ENCODE data around the gene C13orf46.
"Not testable (repeated sequence)": the region's sequence is repeated elsewhere in the genome, so short reads cannot be mapped to it uniquely, and the experiment has no call there.

Gene C13orf46

GRCh38 chr13:113973218-113974164 is at the start of gene C13orf46:
C13orf46 (minus strand) TSS chr13:113974076; CDS start chr13:113973997, 79 bp downstream.
- DNase-seq (ENCODE audit: low spot score) = no peak

- no peak for DNase-seq (ENCODE audit: low spot score)
These were observed 49.0 kb upstream of the C13orf46 start for GRCh38 chr13:114022876-114023275.

- DNase-seq (ENCODE audit: low spot score) = no peak
These were observed 48.4 kb upstream of the C13orf46 start for GRCh38 chr13:114022309-114022669.

- DNase-seq (ENCODE audit: low spot score) = no peak
These were observed 47.8 kb upstream of the C13orf46 start for GRCh38 chr13:114021464-114022308.

- DNase-seq (ENCODE audit: low spot score) = no peak
These were observed 47.0 kb upstream of the C13orf46 start for GRCh38 chr13:114020750-114021463.

- DNase-seq (ENCODE audit: low spot score) = not testable (repeated sequence)
These were observed 46.3 kb upstream of the C13orf46 start for GRCh38 chr13:114020134-114020533.

GRCh38 chr13:114019367-114019766 is 45.5 kb upstream of the C13orf46 start:
- DNase-seq (ENCODE audit: low spot score) = peak; percentile 86

- no peak for DNase-seq (ENCODE audit: low spot score)
These were observed 44.7 kb upstream of the C13orf46 start for GRCh38 chr13:114018461-114019055.

- DNase-seq (ENCODE audit: low spot score) = no peak
These were observed 44.1 kb upstream of the C13orf46 start for GRCh38 chr13:114017966-114018365.

- DNase-seq (ENCODE audit: low spot score) = peak; percentile 74
These were observed 43.3 kb upstream of the C13orf46 start for GRCh38 chr13:114017028-114017630.

- DNase-seq (ENCODE audit: low spot score) = no peak
These were observed 42.6 kb upstream of the C13orf46 start for GRCh38 chr13:114016321-114017027.

- no peak for DNase-seq (ENCODE audit: low spot score)
These were observed 42.1 kb upstream of the C13orf46 start for GRCh38 chr13:114015969-114016295.

GRCh38 chr13:114015111-114015968 is 41.5 kb upstream of the C13orf46 start:
- no peak for DNase-seq (ENCODE audit: low spot score)

GRCh38 chr13:114013952-114014629 is 40.2 kb upstream of the C13orf46 start:
- DNase-seq (ENCODE audit: low spot score) = no peak

- DNase-seq (ENCODE audit: low spot score) = no peak
These were observed 39.5 kb upstream of the C13orf46 start for GRCh38 chr13:114013336-114013735.

- DNase-seq (ENCODE audit: low spot score) = no peak
These were observed 39.0 kb upstream of the C13orf46 start for GRCh38 chr13:114012921-114013320.

- DNase-seq (ENCODE audit: low spot score) = no peak
These were observed 38.3 kb upstream of the C13orf46 start for GRCh38 chr13:114012141-114012540.

- no peak for DNase-seq (ENCODE audit: low spot score)
These were observed 37.4 kb upstream of the C13orf46 start for GRCh38 chr13:114011226-114011625.

GRCh38 chr13:114010401-114011101 is 36.7 kb upstream of the C13orf46 start:
- peak; percentile 67 for DNase-seq (ENCODE audit: low spot score)
